ENCODE data around the gene SH2D3A. TPM values are rescaled to one million over a fixed set of nuclear protein-coding genes. Genes with fewer than 3 reads are reported as not detected.

The SH2D3A gene
- total RNA-seq, 1 experiment from 2014 or later = 75.7 TPM

- POLR2A ChIA-PET = no interaction called here
- peaks cover 69% of the 10 kb centered on the region for H3K79me2 ChIP-seq (ENCODE audit: insufficient read depth, low read length)
- intact Hi-C loops (cut with micrococcal nuclease) = no loop called here
- BruUV-seq (replicated peaks) = no TSS peak
- ATAC-seq = no peak
- no peaks in the 10 kb centered on the region for H3K9me2 ChIP-seq (ENCODE audit: insufficient read depth)
- no peak overlapping the region for H2AFZ ChIP-seq (ENCODE audit: low read depth, low read length, poor library complexity, severe bottlenecking)
- no peak for TF ChIP-seq EZH2 (IDR thresholded peaks at IDR 0.05)
- no peak for TF ChIP-seq ZNF274 (IDR thresholded peaks at IDR 0.05; ENCODE audit: low read depth, low read length)
- TF ChIP-seq SRF (IDR thresholded peaks at IDR 0.05; ENCODE audit: low read depth) = no peak
- TF ChIP-seq SP1 (IDR thresholded peaks at IDR 0.05; ENCODE audit: low read depth) = no peak
- TF ChIP-seq RAD21 (IDR thresholded peaks at IDR 0.05; ENCODE audit: low read depth) = no peak
- no peak for TF ChIP-seq REST (IDR thresholded peaks at IDR 0.05; ENCODE audit: low read depth)
- no peak for TF ChIP-seq FOSL1 (IDR thresholded peaks at IDR 0.05; ENCODE audit: low read depth)
- no peak for TF ChIP-seq ELF1 (IDR thresholded peaks at IDR 0.05; ENCODE audit: borderline replicate concordance, low read depth)
- TF ChIP-seq MAX (IDR thresholded peaks at IDR 0.05) = no peak
- no peak for TF ChIP-seq POLR2AphosphoS5 (IDR thresholded peaks at IDR 0.05; ENCODE audit: low read depth, low read length)
- TF ChIP-seq EGR1 (IDR thresholded peaks at IDR 0.05; ENCODE audit: low read depth) = no peak
- TF ChIP-seq ZBTB33 (IDR thresholded peaks at IDR 0.05; ENCODE audit: extremely low read depth, insufficient replicate concordance, low read length) = no peak
- TF ChIP-seq ZFX (IDR thresholded peaks at IDR 0.05) = no peak
- no peak for TF ChIP-seq POLR2A (IDR thresholded peaks at IDR 0.05; ENCODE audit: borderline replicate concordance, extremely low read depth, insufficient read depth, insufficient read length)
- TF ChIP-seq CBX3 (IDR thresholded peaks at IDR 0.05; ENCODE audit: low read depth) = no peak
- TF ChIP-seq CEBPB (IDR thresholded peaks at IDR 0.05; ENCODE audit: low read depth) = no peak
- no peak for TF ChIP-seq CTCF (IDR thresholded peaks at IDR 0.05 in 2 of 3, conservative IDR thresholded peaks at IDR 0.05 in 1 of 3; ENCODE audit: borderline replicate concordance in 1 of 3, insufficient read depth in 1 of 3, low read depth in 2 of 3, low read length in 2 of 3)
- no peak for TF ChIP-seq JUND (IDR thresholded peaks at IDR 0.05)
- H3K27ac ChIP-seq (ENCODE audit: low read depth, low read length) = peak overlapping the region; percentile 98
- peak overlapping the region; percentile 72 for H3K4me2 ChIP-seq (ENCODE audit: low read length)
- H3K36me3 ChIP-seq (ENCODE audit: control insufficient read depth in 1 of 2, insufficient read depth in 2 of 2, low read length in 2 of 2) = peaks cover 23 to 30% of the 10 kb centered on the region in 2 experiments
- H4K20me1 ChIP-seq (ENCODE audit: insufficient read depth) = no peaks in the 10 kb centered on the region
- DNase-seq (ENCODE audit: low read depth, low spot score) = no peak
- RAD21 ChIA-PET (ENCODE audit: low non-redundant PET in 1 of 2, low total read pairs in 2 of 2, uncharacterized antibody in 2 of 2, unreplicated experiment in 2 of 2) = no interaction called here
- no peaks in the 10 kb centered on the region for H3K27me3 ChIP-seq (ENCODE audit: insufficient read depth, low read length)
- no peak overlapping the region for H3K4me3 ChIP-seq (replicated peaks in 1 of 2; ENCODE audit: low read depth in 1 of 2, low read length in 2 of 2)
- peak overlapping the region; percentile 32; the same call in 1 of the 2 replicates for H3K9ac ChIP-seq (ENCODE audit: low read length)
- H3K9me3 ChIP-seq (ENCODE audit: control insufficient read depth in 1 of 2, insufficient read depth in 1 of 2, low read depth in 1 of 2, low read length in 2 of 2) = no peaks in the 10 kb centered on the region
- CTCF ChIA-PET = no interaction called here
- H3K4me1 ChIP-seq (ENCODE audit: control insufficient read depth in 1 of 2, insufficient read depth in 2 of 2, low read length in 2 of 2) = peaks cover 52 to 63% of the 10 kb centered on the region in 2 experiments
These were observed 24.2 kb downstream of the SH2D3A start for GRCh38 chr19:6743066-6743465.

Data from HCT116 (cell line).